Activated CD4-positive, alpha-beta T cell treated with anti-CD3 and anti-CD28 coated beads, Interleukin-2, amount 50 U/mL, for 16 hours (primary cell): ENCODE data around the gene GPX4.

Experiments used
- DNase-seq: peaks from one replicate; pipeline ENCODE4 v3.0.0-alpha.2; 2020

The GPX4 gene

GRCh38 chr19:1132552-1133383 is 29.0 kb downstream of the GPX4 start:
- DNase-seq: peak; percentile 48

GRCh38 chr19:1133471-1133929 is 29.7 kb downstream of the GPX4 start:
- peak; percentile 92 for DNase-seq

- DNase-seq: no peak
Observed at GRCh38 chr19:1134431-1134830, 30.6 kb downstream of the GPX4 start.

GRCh38 chr19:1135454-1135853 is 31.7 kb downstream of the GPX4 start:
- no peak for DNase-seq

- no peak for DNase-seq
Observed at GRCh38 chr19:1136201-1136600, 32.4 kb downstream of the GPX4 start.

GRCh38 chr19:1136621-1137317 is 33.0 kb downstream of the GPX4 start:
- DNase-seq: no peak

- DNase-seq: no peak
Observed at GRCh38 chr19:1138121-1138520, 34.3 kb downstream of the GPX4 start.

- no peak for DNase-seq
Observed at GRCh38 chr19:1139126-1139525, 35.3 kb downstream of the GPX4 start.

- no peak for DNase-seq
Observed at GRCh38 chr19:1140272-1141027, 36.7 kb downstream of the GPX4 start.

- no peak for DNase-seq
Observed at GRCh38 chr19:1141944-1142343, 38.1 kb downstream of the GPX4 start.

- no peak for DNase-seq
Observed at GRCh38 chr19:1143828-1144399, 40.1 kb downstream of the GPX4 start.

GRCh38 chr19:1144741-1145140 is 40.9 kb downstream of the GPX4 start:
- DNase-seq: no peak

GRCh38 chr19:1145635-1146411 is 42.0 kb downstream of the GPX4 start:
- DNase-seq: no peak

GRCh38 chr19:1146412-1146699 is 42.6 kb downstream of the GPX4 start:
- DNase-seq: no peak

- DNase-seq: no peak
Observed at GRCh38 chr19:1146858-1147780, 43.3 kb downstream of the GPX4 start.

GRCh38 chr19:1147934-1148549 is 44.2 kb downstream of the GPX4 start:
- no peak for DNase-seq

GRCh38 chr19:1149259-1150045 is 45.7 kb downstream of the GPX4 start:
- no peak for DNase-seq

- no peak for DNase-seq
Observed at GRCh38 chr19:1150333-1151036, 46.7 kb downstream of the GPX4 start.

GRCh38 chr19:1151037-1151724 is 47.4 kb downstream of the GPX4 start:
- no peak for DNase-seq
